IMR-90 (cell line): ENCODE results near the gene BMP15. TPM values are rescaled to one million over a fixed set of nuclear protein-coding genes. Genes with fewer than 3 reads are reported as not detected.

Experiments used
- ATAC-seq: fragments of 200-7000 bp; cut with Tn5 transposase; 2 replicates; pipeline ENCODE4 v1.9.1; 2020; ENCODE audit warnings: low read depth, mild to moderate bottlenecking, moderate library complexity
- Bru-seq: library from RNA; stranded (reverse); fragments of 400-500 nt; gene quantifications from one replicate; lab custom pipeline; 2021; lab: Mats Ljungman, UMichigan
- BruChase-seq, 2 experiments: library from RNA; stranded (reverse); fragments of 400-500 nt; gene quantifications; one replicate each; lab custom pipeline; 2021; lab: Mats Ljungman, UMichigan
- BruUV-seq: library from RNA; stranded (reverse); fragments of 400-500 nt; replicated peaks from 2 replicates; lab custom pipeline; 2021; lab: Mats Ljungman, UMichigan
- CTCF ChIA-PET: fragments of 300-600 bp; formaldehyde crosslinking; extraction: SDS; loops from one replicate; lab custom pipeline; 2021; ENCODE audit warnings: antibody characterized with exemption; lab: Yijun Ruan, JAX
- POLR2A ChIA-PET: fragments of 300-600 bp; sonication (Branson Sonifier 250); formaldehyde crosslinking; loops from one replicate; lab custom pipeline; 2022; ENCODE audit warnings: antibody characterized with exemption; ENCODE audit not compliant: unreplicated experiment; lab: Charles Lee
- DNase-seq: peaks from one replicate; pipeline ENCODE4 v3.0.0; 2013
- H2AFZ ChIP-seq: replicated peaks from 2 replicates; pipeline ENCODE3; 2013; ENCODE audit warnings: low read length, mild to moderate bottlenecking; ENCODE audit not compliant: poor library complexity
- H2AK5ac ChIP-seq: 2 replicates; pipeline ENCODE4 v1.6.1; 2013; ENCODE audit warnings: low read depth, low read length, inconsistent platforms
- H2AK9ac ChIP-seq: replicated peaks from 2 replicates; pipeline ENCODE3; 2013; ENCODE audit warnings: mild to moderate bottlenecking, low read depth, low read length, moderate library complexity; ENCODE audit not compliant: poor library complexity
- H2BK120ac ChIP-seq: 2 replicates; pipeline ENCODE4 v1.6.1; 2013; ENCODE audit warnings: low read depth, low read length, inconsistent platforms
- H2BK15ac ChIP-seq: 3 replicates; pipeline ENCODE4 v1.6.1; 2013; ENCODE audit warnings: low read depth, low read length, inconsistent platforms
- H2BK20ac ChIP-seq: 2 replicates; pipeline ENCODE4 v1.6.1; 2013; ENCODE audit warnings: low read depth, mild to moderate bottlenecking, inconsistent platforms, low read length, moderate library complexity
- H2BK5ac ChIP-seq: 2 replicates; pipeline ENCODE4 v1.6.1; 2013; ENCODE audit warnings: mild to moderate bottlenecking, low read depth, low read length, inconsistent platforms; ENCODE audit not compliant: poor library complexity, severe bottlenecking
- H3K14ac ChIP-seq: replicated peaks from 2 replicates; pipeline ENCODE4 v1.6.1; 2013; ENCODE audit warnings: low read depth, low read length, inconsistent platforms
- H3K18ac ChIP-seq: 2 replicates; pipeline ENCODE4 v1.6.1; 2013; ENCODE audit warnings: low read depth, low read length, control low read depth
- H3K23ac ChIP-seq: 2 replicates; pipeline ENCODE4 v1.6.1; 2013; ENCODE audit warnings: low read depth, low read length, inconsistent platforms
- H3K27ac ChIP-seq: 2 replicates; pipeline ENCODE4 v1.5.1; 2013; ENCODE audit warnings: mild to moderate bottlenecking, control low read depth, low read length; ENCODE audit not compliant: insufficient read depth
- H3K27me3 ChIP-seq: 2 replicates; pipeline ENCODE4 v1.6.1; 2013; ENCODE audit warnings: low read length; ENCODE audit not compliant: control insufficient read depth, insufficient read depth
- H3K36me3 ChIP-seq: 2 replicates; pipeline ENCODE4 v1.6.1; 2013; ENCODE audit warnings: low read length, mixed read lengths; ENCODE audit not compliant: control insufficient read depth, insufficient read depth
- H3K4ac ChIP-seq: 2 replicates; pipeline ENCODE4 v1.6.1; 2013; ENCODE audit warnings: low read depth, low read length, inconsistent platforms
- H3K4me1 ChIP-seq: 2 replicates; pipeline ENCODE4 v1.6.1; 2013; ENCODE audit warnings: low read length, mixed read lengths; ENCODE audit not compliant: control insufficient read depth, insufficient read depth
- H3K4me2 ChIP-seq: 2 replicates; pipeline ENCODE4 v1.6.1; 2013; ENCODE audit warnings: low read depth, mild to moderate bottlenecking, control low read depth, low read length, moderate library complexity
- H3K4me3 ChIP-seq: 2 replicates; pipeline ENCODE4 v1.5.1; 2013; ENCODE audit warnings: low read depth, mild to moderate bottlenecking, control low read depth, low read length, moderate library complexity; ENCODE audit not compliant: insufficient read depth
- H3K56ac ChIP-seq: 2 replicates; pipeline ENCODE4 v1.6.1; 2013; ENCODE audit warnings: low read length, inconsistent platforms; ENCODE audit not compliant: insufficient read depth; ENCODE audit errors: extremely low read depth
- H3K79me1 ChIP-seq, 2 experiments: 2 replicates each; pipeline ENCODE4 v1.6.1; 2013; ENCODE audit warnings: low read length in 2 of 2, inconsistent platforms in 1 of 2, low read depth in 1 of 2
- H3K9ac ChIP-seq: 2 replicates; pipeline ENCODE4 v1.6.1; 2013; ENCODE audit warnings: low read depth, low read length, control low read depth
- H3K9me1 ChIP-seq: 2 replicates; pipeline ENCODE4 v1.6.1; 2013; ENCODE audit warnings: low read length, inconsistent platforms; ENCODE audit not compliant: insufficient read depth
- H3K9me3 ChIP-seq: 2 replicates; pipeline ENCODE4 v1.6.1; 2013; ENCODE audit warnings: low read length; ENCODE audit not compliant: control insufficient read depth, insufficient read depth
- H4K20me1 ChIP-seq: 2 replicates; pipeline ENCODE4 v1.6.1; 2013; ENCODE audit warnings: low read length, inconsistent platforms; ENCODE audit not compliant: insufficient read depth
- H4K5ac ChIP-seq: 2 replicates; pipeline ENCODE4 v1.6.1; 2013; ENCODE audit warnings: mild to moderate bottlenecking, low read depth, low read length, control low read depth
- H4K8ac ChIP-seq, 2 experiments: 2 replicates each; pipeline ENCODE4 v1.6.1; 2013; ENCODE audit warnings: low read depth in 2 of 2, low read length in 2 of 2, control low read depth in 1 of 2, inconsistent platforms in 1 of 2
- H4K91ac ChIP-seq: 2 replicates; pipeline ENCODE4 v1.6.1; 2013; ENCODE audit warnings: low read depth, low read length, inconsistent platforms; ENCODE audit not compliant: insufficient read depth
- CHD1 ChIP-seq: IDR thresholded peaks from 2 replicates; pipeline ENCODE4 v1.6.1; 2012; ENCODE audit warnings: low read depth, low read length, improper control_type of control experiment
- CTCF ChIP-seq: conservative IDR thresholded peaks from 2 replicates; pipeline ENCODE4 v1.5.1; 2012; ENCODE audit warnings: mild to moderate bottlenecking, low read depth, low read length, improper control_type of control experiment
- ELK1 ChIP-seq: fragments of 150-350 bp; IDR thresholded peaks from 2 replicates; pipeline ENCODE4 v1.6.1; 2016; ENCODE audit warnings: low read depth, mild to moderate bottlenecking, low read length, moderate library complexity, borderline replicate concordance
- FOS ChIP-seq: fragments of 150-350 bp; IDR thresholded peaks from 2 replicates; pipeline ENCODE4 v1.6.1; 2016; ENCODE audit warnings: low read depth, low read length
- MAFK ChIP-seq: IDR thresholded peaks from 2 replicates; pipeline ENCODE4 v1.6.1; 2012; ENCODE audit warnings: low read depth, low read length, improper control_type of control experiment
- MAZ ChIP-seq: IDR thresholded peaks from 2 replicates; pipeline ENCODE4 v1.6.1; 2012; ENCODE audit warnings: low read depth, mild to moderate bottlenecking, low read length, improper control_type of control experiment, moderate library complexity, borderline replicate concordance
- POLR2A ChIP-seq: IDR thresholded peaks from 2 replicates; pipeline ENCODE4 v1.6.1; 2012; ENCODE audit warnings: mild to moderate bottlenecking, low read depth, low read length
- RAD21 ChIP-seq: IDR thresholded peaks from 2 replicates; pipeline ENCODE4 v1.6.1; 2012; ENCODE audit warnings: low read length, improper control_type of control experiment
- SMC3 ChIP-seq: fragments of 150-350 bp; IDR thresholded peaks from 2 replicates; pipeline ENCODE4 v1.6.1; 2016; ENCODE audit warnings: low read depth, mild to moderate bottlenecking, antibody characterized with exemption, low read length, moderate library complexity
- WGBS, 2 experiments: methylation state at CpG; one replicate each; pipeline versions ENCODE4 v1.1.5 to v1.1.7; 2013; ENCODE audit warnings: missing lambda C conversion rate in 2 of 2; ENCODE audit not compliant: insufficient read length in 1 of 2; ENCODE audit errors: extremely low coverage in 2 of 2; 5-methylcytosine and 5-hydroxymethylcytosine counted together
- dilution Hi-C: fragments of 300-500 bp; cut with HindIII; formaldehyde crosslinking; loops from one replicate; pipeline ENCODE4 v1.14.3; 2018; ENCODE audit warnings: low sequenced_read_pairs; ENCODE audit not compliant: unreplicated experiment
- in situ Hi-C: fragments of 300-500 bp; cut with MboI; formaldehyde crosslinking; loops from 3 replicates; pipeline ENCODE4 v1.14.3; 2019; ENCODE audit warnings: low sequenced_read_pairs, inconsistent platforms, mixed read lengths
- intact Hi-C: fragments of 100-400 bp; cut with micrococcal nuclease; formaldehyde crosslinking; loops from 2 replicates; pipeline ENCODE4 v1.10.0; 2022
- long read RNA-seq: library from polyadenylated mRNA; unstranded; transcript quantifications from one replicate; pipeline ENCODE4 v2.0.0, GENCODE V29; 2021; ENCODE audit not compliant: unreplicated experiment
- polyA plus RNA-seq, 3 experiments: library from polyadenylated mRNA; depleted of rRNA; stranded (reverse); fragments of >200 nt; gene quantifications; 2 replicates each; pipeline ENCODE4 v1.2.3, GENCODE V29; 2012; ENCODE audit warnings: low replicate concordance in 1 of 3
- total RNA-seq: library from RNA; depleted of rRNA; stranded (reverse); fragments of >200 nt; gene quantifications from 2 replicates; pipeline ENCODE4 v1.2.3, GENCODE V29; 2012; rRNA removed

BMP15 gene
- total RNA-seq (not detected in 2 replicates), polyA plus RNA-seq (2012; rRNA removed) (not detected in 2 replicates), Bru-seq, nascent RNA (not detected), BruChase-seq, experiment 1, labeled RNA remaining after a 6-hour chase (not detected), BruChase-seq, experiment 2, labeled RNA remaining after a 2-hour chase (not detected)
- polyA plus RNA-seq (2012; cell fraction: cytosol; rRNA removed), result not detected in 2 replicates
- polyA plus RNA-seq (2012; cell fraction: nucleus; rRNA removed; ENCODE audit: low replicate concordance), result not detected in 2 replicates
- long read RNA-seq, result 0 reads

- no peak within 1 kb of the TSS for H4K5ac ChIP-seq
- no peak within 1 kb of the TSS for H2AK5ac ChIP-seq
- H2BK5ac ChIP-seq, result no peak within 1 kb of the TSS
- no peak within 1 kb of the TSS for H3K14ac ChIP-seq
- no peak within 1 kb of the TSS for H3K4me2 ChIP-seq
- no peak within 1 kb of the TSS for H2AFZ ChIP-seq
- no peaks in the 10 kb centered on the region for H4K20me1 ChIP-seq
- TF ChIP-seq RAD21, result no peak
- TF ChIP-seq SMC3, result no peak
- TF ChIP-seq CTCF, result no peak
- no peak for TF ChIP-seq FOS
- TF ChIP-seq ELK1, result no peak
- no peak for TF ChIP-seq MAFK
- no peak for TF ChIP-seq MAZ
- no peak for TF ChIP-seq POLR2A
- TF ChIP-seq CHD1, result no peak
- dilution Hi-C loops (no loop called here), intact Hi-C loops (no loop called here), in situ Hi-C loops (no loop called here)
- H3K9ac ChIP-seq, result no peak within 1 kb of the TSS
- no peaks in the 10 kb centered on the region for H3K36me3 ChIP-seq
- H4K91ac ChIP-seq, result no peak within 1 kb of the TSS
- no peak within 1 kb of the TSS for H3K27ac ChIP-seq
- H4K8ac ChIP-seq, result no peak within 1 kb of the TSS
- no CpG with 5 or more reads among the region's 9 CpGs for WGBS, 2 experiments
- H3K56ac ChIP-seq, result no peak within 1 kb of the TSS
- H3K4ac ChIP-seq, result no peak within 1 kb of the TSS
- ChIA-PET CTCF (no interaction called here), POLR2A (no interaction called here)
- H2AK9ac ChIP-seq, result no peak within 1 kb of the TSS
- peaks cover 7% of the 10 kb centered on the region for H3K27me3 ChIP-seq
- no peaks in the 10 kb centered on the region for H3K79me1 ChIP-seq
- no peak within 1 kb of the TSS for H3K18ac ChIP-seq
- no peak within 1 kb of the TSS for H3K23ac ChIP-seq
- no peak for ATAC-seq
- DNase-seq, result no peak
- BruUV-seq, result no TSS peak
- H3K9me3 ChIP-seq, result no peaks in the 10 kb centered on the region
- no peaks in the 10 kb centered on the region for H3K4me1 ChIP-seq
- no peak within 1 kb of the TSS for H2BK120ac ChIP-seq
- no peak within 1 kb of the TSS for H2BK15ac ChIP-seq
- no peaks in the 10 kb centered on the region; the same call in 1 of the 2 replicates for H3K9me1 ChIP-seq
- no peak within 1 kb of the TSS for H3K4me3 ChIP-seq
- H2BK20ac ChIP-seq, result no peak within 1 kb of the TSS
Observed at GRCh38 chrX:50910685-50911176, at the start of gene BMP15. Gene BMP15, plus strand, starts transcription at chrX:50910735. Its CDS starts 49 bp downstream, at chrX:50910784.
